Measurements from ENCODE around the gene SLC1A3.

The SLC1A3 gene

DNA sequence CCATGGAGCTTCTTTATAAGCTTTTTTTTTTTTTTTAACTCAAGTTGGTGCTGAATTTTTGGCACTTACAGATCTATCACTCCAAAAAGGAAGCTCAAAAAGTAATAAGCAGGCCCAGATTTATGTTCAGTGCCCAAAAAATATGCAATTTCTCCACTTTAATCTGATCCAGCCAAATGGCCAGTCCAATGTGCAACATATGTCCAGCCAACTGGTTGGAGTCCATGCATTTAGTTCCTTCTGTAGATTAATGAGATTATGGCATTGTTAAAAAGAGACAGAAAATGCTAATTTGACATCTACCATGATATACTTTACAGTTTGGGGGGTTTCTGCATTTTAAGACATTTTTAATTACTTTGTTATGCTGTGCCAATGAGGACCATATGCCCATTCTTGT, 129.5 kb downstream of the SLC1A3 start:
- H3K27me3 ChIP-seq (ENCODE audit: control insufficient read depth in 5 of 5, insufficient read depth in 4 of 5, low read length in 5 of 5), result peaks cover 2 to 9% (median 5%) of the 10 kb centered on the region in 5 donors
- H3K4me3 ChIP-seq (ENCODE audit: low read depth in 1 of 5, low read length in 5 of 5), result no peak overlapping the region
- no peak overlapping the region for H3K27ac ChIP-seq (ENCODE audit: low read depth, low read length)
- H3K4me1 ChIP-seq (ENCODE audit: control insufficient read depth in 5 of 5, insufficient read depth in 5 of 5, low read length in 5 of 5), result no peaks in the 10 kb centered on the region
- H3K9me3 ChIP-seq (ENCODE audit: control insufficient read depth in 5 of 5, low read length in 5 of 5), result no peaks in the 10 kb centered on the region
- no peaks in the 10 kb centered on the region for H3K36me3 ChIP-seq (ENCODE audit: control insufficient read depth in 5 of 5, insufficient read depth in 5 of 5, low read length in 5 of 5)
- no peak overlapping the region for H3K9ac ChIP-seq (ENCODE audit: low read length in 5 of 5)

Data from subcutaneous abdominal adipose tissue (tissue), 5 donors.